Activated CD4-positive, alpha-beta T cell treated with anti-CD3 and anti-CD28 coated beads, Interleukin-2, amount 50 U/mL, for 4 hours (primary cell): ENCODE data around the gene PRR33.
A peak's percentile ranks its signal among the peaks of the same experiment; 100 is the strongest.

Experiments
- DNase-seq, 2 experiments: peaks; one replicate each; pipeline ENCODE4 v3.0.0-alpha.2; 2020

Gene PRR33

GRCh38 chr11:1845561-1846452, 45.9 kb downstream of the PRR33 start:
- DNase-seq, result no peak

DNA sequence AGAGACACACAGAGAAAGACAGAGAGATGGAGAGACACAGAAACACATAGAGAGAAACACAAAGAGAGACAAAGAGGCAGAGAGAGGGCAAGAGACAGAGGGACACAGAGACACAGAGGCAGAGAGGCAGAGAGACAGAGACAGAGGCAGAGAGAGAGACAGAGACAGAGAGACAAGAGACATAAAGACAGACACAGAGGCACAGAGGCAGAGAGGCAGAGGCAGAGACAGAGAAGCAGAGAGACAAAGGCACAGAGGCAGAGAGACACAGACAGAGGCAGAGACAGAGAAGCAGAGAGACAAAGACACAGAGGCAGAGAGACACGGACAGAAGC, 46.6 kb downstream of the PRR33 start:
- DNase-seq, result no peak

DNA sequence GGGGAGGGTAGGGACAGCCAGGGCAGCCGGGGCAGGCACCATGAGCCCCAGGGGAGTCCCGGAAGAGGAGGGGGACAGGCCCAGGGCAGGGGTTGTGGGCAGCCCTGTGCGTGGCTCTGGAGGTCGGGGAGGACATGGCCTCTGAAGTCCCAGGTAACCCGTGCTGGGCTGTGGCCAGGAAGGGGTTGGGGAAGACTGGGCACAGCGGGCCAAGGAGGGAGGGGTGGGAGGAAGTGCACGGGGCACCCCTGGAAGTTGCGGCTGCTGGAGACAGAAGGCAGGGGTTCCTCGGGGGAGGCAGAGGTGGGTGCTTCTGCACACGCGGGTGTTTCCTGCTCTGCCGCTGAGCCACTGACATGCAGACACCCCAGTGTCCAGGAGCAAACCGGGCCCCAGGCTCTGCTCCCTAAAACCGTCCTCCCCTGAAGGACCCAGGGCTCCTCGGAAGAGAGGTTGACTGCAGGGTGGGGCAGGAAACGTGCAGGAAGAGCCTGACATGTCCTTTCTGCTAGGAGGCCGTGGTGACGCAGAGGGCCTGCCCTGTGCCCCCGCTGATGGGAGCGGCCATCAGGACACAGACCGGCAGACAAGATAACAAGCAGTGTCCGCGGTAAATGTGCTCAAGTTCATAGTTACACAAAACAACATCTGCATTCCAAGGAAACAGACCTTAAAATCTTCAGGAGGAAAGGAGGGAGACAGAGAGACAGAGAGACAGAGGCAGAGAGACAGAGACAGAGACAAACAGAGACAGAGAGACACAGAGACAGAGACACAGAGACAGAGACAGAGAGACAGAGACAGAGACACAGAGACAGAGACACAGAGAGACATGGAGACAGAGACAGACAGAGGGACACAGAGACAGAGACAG, 47.2 kb downstream of the PRR33 start:
- DNase-seq, result peak; percentile 21 to 23

DNA sequence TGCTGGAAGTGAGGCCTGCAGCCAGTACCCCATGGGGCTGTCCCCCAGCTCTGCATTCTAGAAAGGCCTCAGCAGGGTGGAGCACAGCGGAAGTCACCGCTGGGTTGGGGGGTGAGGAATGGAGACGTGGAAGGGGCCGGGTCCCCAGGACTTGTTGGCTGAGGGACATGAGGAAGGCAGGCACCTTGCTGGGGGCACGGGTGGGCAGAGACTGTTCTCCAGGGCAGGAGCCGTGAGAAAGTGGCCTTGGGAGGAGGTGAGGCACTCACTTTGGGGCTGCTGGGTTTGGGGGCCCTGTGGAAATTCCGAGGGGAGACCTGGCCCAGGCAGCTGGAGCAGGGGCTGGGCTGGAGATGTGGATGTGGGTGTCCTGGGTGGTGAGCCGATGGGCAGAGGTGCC, 47.9 kb downstream of the PRR33 start:
- DNase-seq, result no peak

DNA sequence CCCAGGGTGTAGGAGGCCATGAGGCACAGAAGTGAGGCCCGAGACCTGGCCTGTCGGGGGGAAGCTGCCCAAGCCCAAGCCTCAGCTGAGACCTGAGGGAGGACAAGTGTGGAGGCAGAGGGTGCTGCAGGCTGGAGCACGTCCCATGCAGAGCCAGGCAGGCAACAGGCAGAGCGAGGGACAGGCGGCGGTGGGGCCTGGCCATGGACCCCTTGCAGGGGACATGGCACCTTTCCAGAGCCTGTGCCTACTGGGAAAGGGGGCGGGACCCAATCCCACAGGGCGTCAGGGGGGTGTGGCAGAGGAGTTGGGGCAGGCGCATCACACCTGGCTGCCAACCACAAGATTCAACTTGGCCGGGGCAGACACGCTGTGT, 48.6 kb downstream of the PRR33 start:
- no peak for DNase-seq

DNA sequence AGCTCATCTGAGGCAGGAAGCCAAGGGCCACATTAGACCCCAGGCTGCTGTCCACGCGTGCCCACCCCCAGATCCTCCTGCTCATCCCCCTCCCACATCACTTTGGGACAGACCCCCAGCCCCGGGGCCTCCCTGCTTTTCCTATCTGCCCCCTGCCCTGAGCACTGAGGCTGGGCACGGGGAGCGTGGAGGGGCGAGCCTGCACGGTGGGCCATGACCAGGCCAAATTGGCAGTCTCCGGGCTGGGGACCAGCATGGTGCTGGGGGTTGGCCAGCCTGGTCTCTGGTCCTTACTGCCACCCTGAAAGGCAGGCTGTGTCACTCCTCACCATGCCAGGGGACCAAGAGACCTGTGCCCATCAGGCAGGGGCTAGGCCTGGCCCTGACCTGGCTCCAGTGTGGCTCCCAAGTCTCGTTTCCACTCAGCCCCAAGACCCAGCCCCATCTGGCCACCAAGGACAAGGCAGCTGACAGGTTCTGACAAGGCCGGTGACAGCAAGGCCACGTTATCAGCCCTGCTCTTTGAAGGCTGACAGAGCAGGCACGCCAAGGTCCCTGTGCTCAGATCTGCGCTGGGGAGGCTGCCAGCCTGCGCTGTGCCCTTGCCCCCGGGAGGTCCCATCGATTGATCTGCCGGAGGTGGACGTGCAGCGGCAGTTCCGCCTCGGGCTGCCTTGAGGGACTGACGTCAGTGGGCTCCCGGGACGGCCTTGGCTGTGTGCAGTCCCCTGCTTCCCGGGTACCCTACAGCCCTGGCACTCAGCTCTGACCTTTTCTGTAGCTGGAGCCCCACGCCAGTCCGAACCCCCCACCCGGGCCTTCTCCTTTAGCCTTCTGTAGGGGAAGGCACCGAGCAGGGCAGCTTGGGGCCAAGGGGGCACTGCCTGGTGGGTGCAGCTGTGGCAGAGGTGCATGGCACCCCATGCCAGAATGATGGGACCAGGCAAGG, 49.3 kb downstream of the PRR33 start:
- DNase-seq, result no peak

DNA sequence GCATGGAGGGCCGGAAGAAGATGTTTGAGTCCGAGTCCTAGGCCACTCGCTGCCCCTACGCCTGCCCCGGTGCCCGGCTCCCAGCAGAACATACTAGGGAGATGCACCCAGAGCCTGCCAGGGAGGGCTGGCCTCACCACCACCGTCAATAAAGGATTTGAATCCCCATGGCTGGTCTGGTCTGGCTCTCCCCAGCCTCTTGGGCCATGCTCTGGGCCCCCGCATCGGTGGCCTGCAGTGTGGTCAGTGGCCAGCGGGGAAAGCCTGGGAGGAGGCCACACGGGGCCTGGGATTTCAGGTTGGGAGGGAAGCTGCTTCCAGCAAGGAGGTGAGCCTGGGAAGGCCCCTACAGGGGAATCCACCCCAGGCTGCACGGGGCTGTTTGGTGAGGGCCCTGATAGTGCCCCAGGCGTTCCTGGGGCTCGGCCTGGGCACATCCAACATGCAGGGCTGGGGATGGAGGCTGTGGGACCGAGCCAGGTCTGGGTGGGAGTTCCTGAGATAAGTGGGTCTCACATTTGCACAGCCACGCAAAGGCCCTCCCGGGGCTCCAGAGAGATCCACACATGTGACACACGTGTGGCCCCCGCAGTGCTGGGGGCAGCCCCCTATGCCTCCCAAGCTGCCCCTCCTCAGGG, 50.1 kb downstream of the PRR33 start:
- no peak for DNase-seq

GRCh38 chr11:1840780-1841480, 50.8 kb downstream of the PRR33 start:
- no peak for DNase-seq

DNA sequence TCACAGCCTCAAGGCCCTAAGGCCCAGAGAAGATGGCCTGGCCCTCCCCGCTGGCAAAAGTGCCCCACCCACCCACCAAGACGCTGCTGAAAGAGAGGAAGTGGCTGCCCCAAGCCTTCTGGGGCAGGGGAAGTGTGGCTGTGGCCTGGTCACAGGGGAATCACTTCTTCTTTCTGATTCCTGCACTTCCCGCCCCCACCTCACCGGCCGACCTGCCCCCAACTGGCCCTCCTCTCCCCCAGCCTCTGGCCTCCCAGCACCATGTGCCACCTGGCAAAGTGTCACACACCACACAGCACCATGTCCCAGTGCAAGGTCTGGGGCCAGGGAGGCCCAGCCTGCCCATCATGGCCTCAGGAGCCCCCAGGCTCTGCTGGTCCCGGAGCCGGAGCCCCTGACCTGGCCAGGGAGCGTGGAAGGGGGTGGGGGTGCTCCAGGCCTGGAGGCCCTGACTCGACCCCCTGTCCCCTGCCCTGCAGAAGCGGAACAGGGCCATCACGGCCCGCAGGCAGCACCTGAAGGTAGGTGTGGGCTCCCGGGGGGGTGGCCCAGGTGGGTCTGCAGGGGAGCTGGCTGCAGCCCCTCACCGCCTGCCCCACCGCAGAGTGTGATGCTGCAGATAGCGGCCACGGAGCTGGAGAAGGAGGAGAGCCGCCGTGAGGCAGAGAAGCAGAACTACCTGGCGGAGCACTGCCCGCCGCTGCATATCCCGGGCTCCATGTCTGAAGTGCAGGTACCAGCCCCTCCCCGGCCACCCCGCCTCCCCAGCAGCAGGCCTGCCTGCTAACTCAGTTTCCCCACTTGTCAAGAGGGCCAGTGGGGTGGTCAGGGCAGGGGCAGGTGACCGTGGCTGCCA, 51.5 kb downstream of the PRR33 start:
- DNase-seq, result no peak

DNA sequence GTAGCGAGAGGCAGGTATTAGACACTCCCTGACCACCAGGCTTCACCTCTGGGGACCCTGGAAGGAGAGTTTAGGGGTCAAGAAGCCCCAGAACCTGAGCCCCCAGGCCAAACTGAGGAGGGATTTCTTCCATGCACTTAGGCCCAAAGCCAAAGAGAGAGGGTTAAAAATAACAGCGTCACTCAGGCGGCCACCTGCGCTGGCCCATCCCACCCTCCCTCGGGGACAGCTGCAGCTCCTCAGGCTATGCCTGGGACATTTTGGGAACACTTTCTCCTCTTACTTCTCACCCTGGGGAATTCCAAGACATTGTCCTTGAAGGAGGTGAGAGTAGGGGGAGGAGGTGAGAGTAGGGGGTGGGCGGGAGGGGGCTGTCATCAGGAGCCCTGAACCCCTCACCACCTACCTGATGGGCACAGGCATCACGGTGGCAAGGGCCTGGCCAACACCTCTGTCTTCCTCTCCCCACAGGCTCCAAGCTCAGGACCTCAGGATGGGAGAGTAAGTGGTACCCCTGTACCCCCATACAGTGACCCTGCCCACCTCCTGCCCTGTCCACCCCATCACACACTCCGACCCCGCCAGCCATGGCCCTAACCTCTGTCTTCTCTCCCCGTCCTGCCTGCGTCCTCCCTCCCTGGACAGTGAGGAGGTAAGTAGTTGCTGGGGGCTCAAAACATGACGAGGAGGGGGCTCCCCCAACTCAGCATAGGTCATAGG, 52.3 kb downstream of the PRR33 start:
- no peak for DNase-seq

GRCh38 chr11:1838426-1839144, 53.1 kb downstream of the PRR33 start, which contains the start of gene TNNI2:
TNNI2 (plus strand) TSS chr11:1838981; CDS start chr11:1839697, 716 bp downstream.
- DNase-seq, result no peak
